GM21515 (cell line): Measurements from ENCODE around the gene ADD3.

Experiments used
- ATAC-seq: cut with Tn5 transposase; IDR thresholded peaks from one replicate; pipeline ENCODE4 v1.9.1; 2021; ENCODE audit not compliant: unreplicated experiment

The ADD3 gene

DNA sequence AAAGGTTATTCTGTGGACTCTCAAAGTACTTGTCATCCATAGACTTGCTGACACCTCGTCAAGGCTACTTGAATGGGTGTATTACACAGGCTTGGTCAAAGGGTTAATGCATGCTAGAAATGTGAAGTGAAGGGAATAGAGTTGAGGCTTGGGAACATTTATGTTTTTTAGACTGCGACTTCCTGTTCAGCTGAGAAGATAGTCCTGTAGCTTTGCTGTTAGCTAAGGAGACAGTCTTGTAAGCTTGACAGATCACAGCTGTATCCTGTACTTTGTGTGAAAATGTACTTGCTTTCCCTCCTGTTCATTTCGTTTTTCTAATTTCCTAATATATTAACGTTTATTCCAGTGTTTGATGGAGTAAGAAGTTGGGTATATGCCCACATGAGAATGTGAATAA lies 52.1 kb downstream of the ADD3 start:
- no peak for ATAC-seq

GRCh38 chr10:110061687-110062086 lies 53.9 kb downstream of the ADD3 start:
- no peak for ATAC-seq

DNA sequence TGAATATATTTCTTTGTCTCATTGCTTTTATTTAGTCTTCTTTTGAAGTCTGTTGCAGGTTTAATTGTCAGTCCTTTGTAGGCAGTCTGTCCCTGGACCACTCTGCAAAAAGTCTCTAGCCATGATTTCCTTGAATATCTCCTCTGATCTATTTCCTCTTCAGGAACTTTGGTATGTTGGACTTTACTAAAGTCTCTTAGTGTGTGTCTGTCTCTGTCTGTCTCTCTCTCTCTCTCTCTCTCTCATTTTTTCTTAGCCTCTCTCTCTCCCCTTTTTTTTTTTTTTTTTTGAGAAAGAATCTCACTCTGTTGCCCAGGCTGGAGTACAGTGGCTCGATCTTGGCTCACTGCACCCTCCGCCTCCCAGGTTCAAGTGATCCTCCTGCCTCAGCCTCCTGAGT lies 57.5 kb downstream of the ADD3 start:
- no peak for ATAC-seq

DNA sequence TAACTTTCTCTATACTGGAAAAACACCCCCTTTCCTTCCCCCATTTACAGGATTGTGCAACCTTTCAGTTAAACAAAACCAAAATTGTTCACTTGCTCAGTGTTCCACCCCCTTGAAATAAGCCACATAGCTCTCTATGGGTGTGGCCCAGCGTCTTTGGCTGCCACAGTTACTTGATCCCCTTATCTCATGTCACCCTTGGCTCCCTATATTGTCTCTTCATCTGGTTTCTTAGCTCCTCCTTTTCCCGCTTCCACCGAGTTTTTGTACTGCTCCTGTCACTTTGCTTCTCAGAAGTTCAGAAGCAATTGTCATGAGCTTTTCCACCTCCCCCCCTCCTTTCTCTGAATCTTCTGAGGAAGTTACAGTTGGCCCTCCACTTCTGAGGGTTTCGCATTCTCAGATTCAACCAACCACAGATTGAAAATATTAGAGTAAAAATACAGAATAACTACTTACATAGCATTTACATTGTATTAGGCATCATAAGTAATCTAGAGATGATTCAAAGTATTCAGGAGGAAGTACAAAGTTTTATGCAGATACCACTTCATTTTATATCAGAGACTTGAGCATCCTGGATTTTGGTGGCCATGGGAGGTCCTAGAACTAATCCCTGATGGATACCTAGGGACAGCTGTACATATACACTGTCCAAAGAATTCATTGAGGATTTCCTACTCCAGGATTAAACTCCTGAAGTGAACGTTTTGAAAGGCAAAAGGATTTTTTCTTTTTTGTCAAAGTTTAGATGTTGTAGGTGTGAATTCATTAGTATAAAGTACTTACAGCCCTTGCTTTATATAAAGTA lies 60.4 kb downstream of the ADD3 start:
- peak; percentile 55 for ATAC-seq

DNA sequence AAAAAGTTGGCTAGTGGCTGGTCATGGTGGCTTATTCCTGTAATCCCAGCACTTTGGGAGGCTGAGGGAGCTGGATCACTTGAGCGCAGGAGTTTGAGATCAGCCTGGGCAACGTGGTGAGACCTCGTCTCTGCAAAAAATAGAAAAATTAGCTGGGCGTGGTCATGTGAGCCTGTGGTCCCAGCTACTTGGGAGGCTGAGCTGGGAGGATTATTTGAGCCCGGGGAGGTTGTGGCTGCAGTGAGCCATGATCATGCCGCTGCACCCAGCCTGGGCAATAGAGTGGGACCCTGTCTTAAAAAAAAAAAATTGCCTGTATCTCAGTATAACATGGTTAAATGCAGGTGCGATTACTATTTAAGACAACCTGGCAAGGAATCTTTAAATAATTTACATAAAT lies 61.0 kb downstream of the ADD3 start:
- no peak for ATAC-seq

GRCh38 chr10:110069502-110069982 lies 61.8 kb downstream of the ADD3 start:
- peak; percentile 65 for ATAC-seq

- ATAC-seq = no peak
Observed at GRCh38 chr10:110073896-110074295, 66.1 kb downstream of the ADD3 start.

DNA sequence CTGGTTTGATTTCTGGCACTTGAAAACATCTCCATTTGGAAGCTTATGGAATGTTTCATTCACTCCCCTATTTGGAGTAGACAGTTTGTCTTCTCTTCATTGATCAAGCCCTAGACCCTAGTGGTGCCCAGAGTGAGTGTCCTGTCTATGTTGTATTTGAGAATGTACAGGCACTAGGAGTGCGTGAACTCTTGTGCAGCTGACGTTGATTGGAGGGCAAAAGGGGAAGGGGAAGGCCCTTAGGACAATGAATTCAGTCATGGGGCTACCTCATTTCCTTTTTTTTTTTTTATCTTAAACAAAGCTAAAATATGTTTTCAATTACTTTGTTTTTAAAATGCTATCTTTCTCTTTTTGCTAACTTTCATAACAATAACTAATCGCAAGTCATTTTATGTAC lies 66.5 kb downstream of the ADD3 start:
- ATAC-seq = no peak

GRCh38 chr10:110074758-110075671 lies 67.2 kb downstream of the ADD3 start:
- ATAC-seq = no peak

- ATAC-seq = no peak
Observed at GRCh38 chr10:110075686-110076085, 67.9 kb downstream of the ADD3 start.

- peak; percentile 67 for ATAC-seq
Observed at GRCh38 chr10:110076559-110077318, 69.0 kb downstream of the ADD3 start.

GRCh38 chr10:110077436-110078130 lies 69.8 kb downstream of the ADD3 start:
- ATAC-seq = no peak

- no peak for ATAC-seq
Observed at GRCh38 chr10:110078317-110078716, 70.5 kb downstream of the ADD3 start.

- ATAC-seq = no peak
Observed at GRCh38 chr10:110081911-110082310, 74.1 kb downstream of the ADD3 start.

DNA sequence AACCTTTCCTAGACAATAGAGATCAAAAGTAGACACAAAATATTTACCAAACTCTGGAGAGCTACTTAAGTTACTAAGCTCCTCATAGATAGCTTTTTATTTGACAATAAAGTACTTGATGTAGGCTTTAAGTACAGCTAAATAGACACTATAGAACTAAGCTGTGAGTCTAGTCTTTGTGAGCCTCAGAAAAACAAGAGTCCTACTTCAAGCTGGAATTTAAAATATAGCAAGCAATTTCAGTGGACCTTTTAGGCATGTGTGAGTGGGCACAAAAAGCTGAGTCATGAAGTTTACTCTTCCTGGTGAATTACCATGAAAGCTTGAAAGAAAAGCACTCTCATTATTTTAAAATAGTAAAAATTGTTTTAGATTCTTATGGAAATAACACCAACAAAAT lies 76.1 kb downstream of the ADD3 start:
- no peak for ATAC-seq

- ATAC-seq = no peak
Observed at GRCh38 chr10:110087682-110088081, 79.9 kb downstream of the ADD3 start.

GRCh38 chr10:110088367-110089104 lies 80.8 kb downstream of the ADD3 start:
- no peak for ATAC-seq

DNA sequence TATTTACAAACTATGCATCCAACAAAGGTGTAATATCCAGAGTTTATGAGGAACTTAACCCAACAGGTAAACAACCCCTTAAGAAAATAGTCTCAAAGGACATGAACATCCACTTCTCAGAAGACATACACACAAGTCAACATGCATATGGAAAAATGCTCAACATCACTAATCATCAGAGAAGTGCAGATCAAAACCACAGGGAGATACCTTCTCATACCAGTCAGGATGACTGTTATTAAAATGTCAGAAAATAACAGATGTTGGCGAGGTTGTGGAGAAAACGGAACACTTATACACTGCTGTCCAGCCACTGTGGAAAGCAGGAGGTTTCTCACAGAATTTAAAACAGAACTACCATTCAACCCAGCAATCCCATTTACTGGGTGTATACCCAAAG lies 84.0 kb downstream of the ADD3 start:
- ATAC-seq = no peak

GRCh38 chr10:110093722-110094121 lies 85.9 kb downstream of the ADD3 start:
- no peak for ATAC-seq

DNA sequence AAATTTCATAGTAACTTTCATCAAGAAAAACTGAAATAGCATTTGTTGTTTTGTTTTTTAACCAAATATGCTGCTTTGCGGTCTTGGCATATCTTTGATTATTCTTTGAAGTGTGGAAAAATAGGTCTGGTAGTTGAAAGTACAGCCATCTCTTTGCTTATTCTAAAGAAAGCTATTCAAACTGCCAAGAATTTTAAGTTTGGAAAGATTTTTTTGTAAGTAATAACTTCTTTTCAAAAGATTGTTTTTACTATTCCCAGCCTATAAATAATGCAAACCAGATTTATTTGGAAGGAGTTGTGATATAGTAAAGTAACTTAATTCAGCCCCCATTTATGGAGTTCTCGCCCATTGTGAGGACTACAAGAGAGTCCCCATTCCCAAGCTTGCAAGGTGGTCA lies 87.0 kb downstream of the ADD3 start:
- no peak for ATAC-seq
